MCF 10A (cell line): ENCODE measurements around the gene DIP2C. TPM values are rescaled to one million over a fixed set of nuclear protein-coding genes. Genes with fewer than 3 reads are reported as not detected.

Source experiments
- BruUV-seq: library from RNA; stranded (reverse); fragments of 400-500 nt; replicated peaks from 2 replicates; lab custom pipeline; 2021; lab: Mats Ljungman, UMichigan
- CTCF ChIA-PET: fragments of 300-600 bp; sonication (Branson Sonifier 250); formaldehyde crosslinking; extraction: SDS; loops from one replicate; lab custom pipeline; 2021; ENCODE audit warnings: antibody characterized with exemption, inconsistent platforms; lab: Yijun Ruan, JAX
- POLR2A ChIA-PET: fragments of 300-600, 350-650 bp; sonication (Branson Sonifier 250); formaldehyde crosslinking; extraction: SDS; loops from one replicate; lab custom pipeline; 2020; ENCODE audit warnings: antibody characterized with exemption, inconsistent platforms; lab: Yijun Ruan, JAX
- DNase-seq: peaks from one replicate; pipeline ENCODE4 v3.0.0-alpha.2; 2018; ENCODE audit not compliant: unreplicated experiment
- H3K27ac Mint-ChIP-seq: one replicate; pipeline ENCODE4 v1.8.0; 2022; ENCODE audit warnings: mild to moderate bottlenecking, low read depth, mixed read lengths; ENCODE audit not compliant: unreplicated experiment
- H3K27me3 Mint-ChIP-seq: one replicate; pipeline ENCODE4 v1.8.0; 2022; ENCODE audit warnings: mixed read lengths; ENCODE audit not compliant: insufficient read depth, unreplicated experiment
- H3K36me3 Mint-ChIP-seq: one replicate; pipeline ENCODE4 v1.8.0; 2022; ENCODE audit warnings: mild to moderate bottlenecking, moderate library complexity, mixed read lengths; ENCODE audit not compliant: insufficient read depth, unreplicated experiment
- H3K4me1 Mint-ChIP-seq: one replicate; pipeline ENCODE4 v1.8.0; 2022; ENCODE audit warnings: mixed read lengths; ENCODE audit not compliant: insufficient read depth, unreplicated experiment
- H3K4me3 Mint-ChIP-seq: one replicate; pipeline ENCODE4 v1.8.0; 2022; ENCODE audit warnings: mild to moderate bottlenecking, moderate library complexity, mixed read lengths; ENCODE audit not compliant: unreplicated experiment
- H3K9me3 Mint-ChIP-seq: one replicate; pipeline ENCODE4 v1.8.0; 2022; ENCODE audit warnings: mixed read lengths; ENCODE audit not compliant: unreplicated experiment
- intact Hi-C: fragments of 100-400 bp; cut with micrococcal nuclease; formaldehyde crosslinking; loops from 2 replicates; pipeline ENCODE4 v1.14.1; 2022
- total RNA-seq: library from RNA; stranded (reverse); gene quantifications from 2 replicates; pipeline ENCODE4 v1.2.3, GENCODE V29; 2022
- TF ChIP-seq, protein P1 (sequence below): fragments of 200-600 bp; IDR thresholded peaks from one replicate; pipeline ENCODE4 v1.8.0; 2022; ENCODE audit warnings: antibody characterized with exemption, mild to moderate bottlenecking; ENCODE audit not compliant: unreplicated experiment

DIP2C gene
- total RNA-seq, 1 experiment from 2014 or later, result 0.37 TPM

DNA sequence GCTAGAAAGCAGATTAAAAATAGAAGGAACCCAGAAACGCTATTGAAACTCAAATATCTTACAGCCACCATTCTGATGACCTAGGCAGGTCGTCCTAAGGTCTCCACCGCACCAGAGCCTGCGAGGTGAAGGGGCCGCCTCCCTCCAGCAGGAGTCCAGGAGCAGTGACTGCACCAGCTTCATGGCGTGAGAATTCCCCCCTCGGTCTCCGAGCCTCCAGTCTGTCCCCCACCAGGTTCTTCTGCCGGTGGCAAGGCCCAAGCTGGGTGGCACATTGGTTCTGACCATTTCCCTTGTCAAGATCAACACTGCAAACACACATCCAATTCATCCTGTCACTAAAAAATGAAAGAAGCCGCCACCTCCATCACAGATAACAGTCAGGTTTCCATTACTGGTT lies 98.7 kb downstream of the DIP2C start:
- Mint-ChIP-seq H3K27me3 (peaks cover 52% of the 10 kb centered on the region), H3K4me1 (no peaks in the 10 kb centered on the region), H3K4me3 (no peak overlapping the region), H3K36me3 (no peaks in the 10 kb centered on the region), H3K27ac (no peak overlapping the region), H3K9me3 (no peaks in the 10 kb centered on the region)
- POLR2A ChIA-PET, result no interaction called here
- TF ChIP-seq, protein P1, sequence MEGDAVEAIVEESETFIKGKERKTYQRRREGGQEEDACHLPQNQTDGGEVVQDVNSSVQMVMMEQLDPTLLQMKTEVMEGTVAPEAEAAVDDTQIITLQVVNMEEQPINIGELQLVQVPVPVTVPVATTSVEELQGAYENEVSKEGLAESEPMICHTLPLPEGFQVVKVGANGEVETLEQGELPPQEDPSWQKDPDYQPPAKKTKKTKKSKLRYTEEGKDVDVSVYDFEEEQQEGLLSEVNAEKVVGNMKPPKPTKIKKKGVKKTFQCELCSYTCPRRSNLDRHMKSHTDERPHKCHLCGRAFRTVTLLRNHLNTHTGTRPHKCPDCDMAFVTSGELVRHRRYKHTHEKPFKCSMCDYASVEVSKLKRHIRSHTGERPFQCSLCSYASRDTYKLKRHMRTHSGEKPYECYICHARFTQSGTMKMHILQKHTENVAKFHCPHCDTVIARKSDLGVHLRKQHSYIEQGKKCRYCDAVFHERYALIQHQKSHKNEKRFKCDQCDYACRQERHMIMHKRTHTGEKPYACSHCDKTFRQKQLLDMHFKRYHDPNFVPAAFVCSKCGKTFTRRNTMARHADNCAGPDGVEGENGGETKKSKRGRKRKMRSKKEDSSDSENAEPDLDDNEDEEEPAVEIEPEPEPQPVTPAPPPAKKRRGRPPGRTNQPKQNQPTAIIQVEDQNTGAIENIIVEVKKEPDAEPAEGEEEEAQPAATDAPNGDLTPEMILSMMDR, result no peak
- BruUV-seq, result no TSS peak
- intact Hi-C loops, result no loop called here
- CTCF ChIA-PET, result no interaction called here
- no peak for DNase-seq

DNA sequence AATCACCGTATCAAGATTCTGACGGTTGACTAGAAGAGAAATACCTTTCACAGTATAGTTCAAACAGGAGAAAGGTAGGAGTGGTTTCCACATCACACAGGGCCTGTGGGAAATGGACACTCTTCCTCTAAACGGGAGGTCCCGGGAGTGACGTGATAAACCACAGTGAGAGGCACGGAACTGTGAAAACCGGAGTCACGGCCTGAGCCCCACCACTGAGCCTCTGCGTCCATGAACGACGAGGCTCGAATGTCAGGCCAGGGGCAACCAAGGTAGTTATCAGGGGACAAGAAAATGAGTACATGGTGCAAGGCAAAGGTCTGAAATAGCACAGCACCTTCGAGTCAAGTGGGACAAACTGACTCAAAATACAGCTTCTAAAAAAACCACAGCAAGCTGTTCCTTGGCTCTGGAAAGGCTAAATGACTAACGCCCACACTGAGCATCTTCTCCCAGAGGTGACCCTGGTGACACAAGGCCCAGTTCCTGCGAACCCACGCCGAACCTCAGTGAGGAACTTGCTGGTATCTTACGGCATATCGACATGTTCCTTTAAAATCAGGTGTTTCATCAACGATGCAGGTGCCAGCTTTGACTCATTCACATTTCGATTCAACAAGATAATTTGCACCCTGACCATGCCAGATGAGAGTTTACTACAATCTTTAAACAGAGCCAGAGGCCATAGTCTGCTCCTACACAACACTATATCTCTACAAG lies 99.3 kb downstream of the DIP2C start:
- Mint-ChIP-seq H3K4me3 (no peak overlapping the region), H3K27ac (no peak overlapping the region), H3K36me3 (peaks cover under 1% of the 10 kb centered on the region), H3K27me3 (peaks cover 55% of the 10 kb centered on the region), H3K9me3 (no peaks in the 10 kb centered on the region), H3K4me1 (no peaks in the 10 kb centered on the region)
- POLR2A ChIA-PET, result no interaction called here
- no TSS peak for BruUV-seq
- intact Hi-C loops, result no loop called here
- no peak for DNase-seq
- CTCF ChIA-PET, result no interaction called here
- TF ChIP-seq, protein P1, result no peak

DNA sequence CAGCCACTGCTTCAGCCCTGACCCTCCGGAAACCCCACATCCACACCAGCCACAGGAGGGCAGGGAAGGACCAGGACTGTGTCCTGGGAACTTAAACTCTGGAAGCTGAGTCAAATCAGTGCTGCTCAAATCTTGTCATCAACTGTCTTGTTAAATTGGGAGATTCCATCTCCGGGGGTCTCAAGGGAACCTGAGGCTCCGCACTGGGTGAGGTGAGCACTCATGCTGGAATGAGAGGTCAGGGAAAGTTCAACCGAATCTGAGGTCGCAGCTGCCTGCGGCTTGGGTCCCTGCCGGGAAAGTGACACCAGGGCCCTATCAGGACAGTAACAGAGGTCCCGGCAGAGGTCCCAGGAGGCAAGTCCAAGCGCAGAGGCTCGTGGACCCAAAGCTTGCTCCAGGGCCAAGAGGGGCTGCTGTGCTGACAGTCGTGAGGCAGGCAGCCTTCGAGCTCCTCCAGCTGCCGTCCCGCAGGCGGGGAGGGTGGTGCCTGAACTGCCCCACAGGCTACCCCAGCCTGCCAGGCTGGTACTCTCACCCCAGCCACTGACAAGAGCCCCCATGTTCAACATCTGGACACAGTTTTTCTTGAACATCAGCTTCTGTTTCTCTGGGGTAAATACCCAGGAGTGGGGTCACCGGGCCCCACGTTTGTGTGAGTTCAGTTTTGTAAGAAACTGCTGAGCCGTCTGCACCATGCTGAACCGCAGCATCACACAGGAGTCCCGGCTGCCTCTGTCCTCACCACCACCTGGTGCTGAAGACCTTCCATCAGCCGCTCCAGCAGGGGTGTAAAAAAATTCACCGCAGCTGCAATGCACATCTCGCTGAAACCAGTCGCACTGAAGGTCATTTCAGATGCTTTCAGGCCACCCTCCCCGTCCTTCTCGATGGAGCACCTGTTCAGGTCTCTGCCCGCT lies 101.0 kb downstream of the DIP2C start:
- Mint-ChIP-seq H3K4me3 (no peak overlapping the region), H3K4me1 (no peaks in the 10 kb centered on the region), H3K36me3 (peaks cover 7% of the 10 kb centered on the region), H3K27ac (no peak overlapping the region), H3K27me3 (peaks cover 54% of the 10 kb centered on the region), H3K9me3 (no peaks in the 10 kb centered on the region)
- TF ChIP-seq, protein P1, result no peak
- intact Hi-C loops, result no loop called here
- DNase-seq, result peak; percentile 13
- BruUV-seq, result no TSS peak
- ChIA-PET POLR2A (no interaction called here), CTCF (no interaction called here)

DNA sequence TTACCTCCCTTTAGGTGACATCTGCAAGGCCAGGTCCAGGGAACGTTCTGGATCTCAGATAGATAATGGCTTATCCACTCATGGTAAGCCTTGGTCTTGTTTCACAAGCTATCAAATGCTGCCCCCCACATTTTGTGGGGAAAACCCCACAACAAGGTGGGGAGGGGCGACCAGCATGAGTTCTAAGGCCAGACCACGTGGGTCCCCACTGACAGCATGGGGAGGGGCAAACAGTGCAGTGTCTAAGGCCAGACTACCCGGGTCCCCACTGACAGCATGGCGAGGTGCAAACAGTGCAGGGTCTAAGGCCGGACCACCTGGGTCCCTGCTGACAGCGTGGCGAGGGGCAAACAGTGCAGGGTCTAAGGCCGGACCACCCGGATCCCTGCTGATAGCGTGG lies 102.8 kb downstream of the DIP2C start:
- Mint-ChIP-seq H3K9me3 (no peaks in the 10 kb centered on the region), H3K36me3 (peaks cover 7% of the 10 kb centered on the region), H3K4me1 (no peaks in the 10 kb centered on the region), H3K4me3 (no peak overlapping the region), H3K27ac (no peak overlapping the region), H3K27me3 (peaks cover 38% of the 10 kb centered on the region)
- ChIA-PET CTCF (no interaction called here), POLR2A (no interaction called here)
- no peak for DNase-seq
- intact Hi-C loops, result no loop called here
- TF ChIP-seq, protein P1, result no peak
- BruUV-seq, result no TSS peak
